Stimulated activated CD8-positive, alpha-beta memory T cell treated with anti-CD3 and anti-CD28 coated beads, Interleukin-15, amount 100 ng/mL, for 4 hours (primary cell): ENCODE results near the gene TFEC.
"Not testable (repeated sequence)": the region's sequence is repeated elsewhere in the genome, so short reads cannot be mapped to it uniquely, and the experiment has no call there.

Experiments used
- DNase-seq, 2 donors: peaks; one replicate each; pipeline ENCODE4 v3.0.0-alpha.2; 2020; ENCODE audit warnings: low read depth in 2 of 2

Gene TFEC

DNA sequence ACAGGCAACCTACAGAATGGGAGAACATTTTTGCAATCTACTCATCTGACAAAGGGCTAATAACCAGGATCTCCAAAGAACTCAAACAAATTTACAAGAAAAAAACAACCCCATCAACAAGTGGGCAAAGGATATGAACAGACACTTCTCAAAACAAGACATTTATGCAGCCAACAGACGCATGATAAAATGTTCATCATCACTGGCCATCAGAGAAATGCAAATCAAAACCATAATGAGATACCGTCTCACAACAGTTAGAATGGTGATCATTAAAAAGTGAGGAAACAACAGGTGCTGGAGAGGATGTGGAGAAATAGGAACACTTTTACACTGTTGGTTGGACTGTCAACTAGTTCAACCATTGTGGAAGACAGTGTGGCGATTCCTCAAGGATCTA is 100.8 kb downstream of the TFEC start:
- DNase-seq = not testable (repeated sequence)

DNA sequence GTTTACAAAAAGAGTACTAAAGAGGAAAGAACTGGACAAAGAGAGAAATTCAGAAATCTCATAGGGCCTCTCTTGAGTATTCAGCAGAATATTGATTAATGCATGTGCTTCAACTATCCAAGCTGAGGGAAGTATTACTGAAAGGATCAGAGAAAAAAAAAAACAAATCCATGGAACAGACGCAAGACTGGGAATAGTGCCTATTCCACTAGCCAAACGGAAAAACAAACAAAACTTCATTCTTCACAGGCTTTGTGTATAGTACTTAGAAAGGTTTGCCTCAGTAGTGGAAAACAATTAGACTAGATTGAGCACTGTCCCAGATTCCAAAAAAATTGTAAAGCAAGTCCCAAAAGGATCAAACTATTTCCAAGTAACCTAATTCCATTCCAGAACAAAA is 106.2 kb downstream of the TFEC start:
- no peak for DNase-seq

GRCh38 chr7:115920367-115920766 is 110.2 kb downstream of the TFEC start:
- no peak for DNase-seq

GRCh38 chr7:115914951-115915350 is 115.6 kb downstream of the TFEC start:
- no peak for DNase-seq

DNA sequence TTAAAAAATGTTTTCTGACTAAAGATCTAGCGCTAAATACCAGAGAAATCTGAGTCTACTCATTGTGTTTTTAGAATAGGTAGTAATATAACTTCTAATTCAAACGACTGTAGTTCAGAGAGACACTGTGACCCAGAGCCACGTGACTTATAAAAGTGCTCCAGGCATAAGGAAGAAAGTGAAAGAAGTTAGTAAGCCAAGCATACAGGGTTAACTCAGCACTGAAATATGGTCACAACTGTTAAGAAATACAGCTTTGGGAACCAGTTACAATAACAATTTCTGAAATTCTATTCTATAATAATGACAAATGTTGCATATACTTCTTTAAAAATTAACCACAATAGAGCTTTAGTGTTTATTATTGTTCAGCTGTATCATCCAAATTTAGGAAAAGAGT is 119.1 kb downstream of the TFEC start:
- DNase-seq = no peak

DNA sequence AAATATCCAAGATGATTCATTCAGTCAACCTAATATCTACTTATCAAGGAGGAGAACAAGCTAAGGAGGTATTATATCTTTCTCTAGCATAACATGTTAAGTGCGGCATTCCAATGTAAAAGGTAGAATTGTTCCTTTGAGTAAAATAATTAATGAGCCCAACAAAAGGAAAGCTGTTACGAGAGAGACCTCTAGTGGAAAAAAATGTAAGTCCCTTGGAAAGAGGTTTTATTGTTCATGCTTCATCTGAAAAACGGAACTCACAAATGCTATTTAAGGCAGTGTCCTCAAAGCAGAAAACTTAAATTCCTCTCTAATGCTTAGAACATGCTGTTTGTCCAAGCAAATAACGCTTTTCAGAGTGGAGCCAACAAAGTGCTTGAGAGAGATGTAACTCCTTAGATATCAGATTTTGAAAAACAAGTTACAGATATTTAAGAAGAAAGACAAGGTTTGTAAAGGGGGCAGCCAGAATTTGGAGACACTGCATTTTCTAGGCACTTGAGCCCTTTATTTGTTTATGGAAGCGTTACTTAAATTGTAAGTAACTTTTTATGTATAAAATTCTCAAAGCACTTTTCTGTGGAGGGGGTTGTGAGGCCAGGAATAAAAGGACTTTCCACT is 119.9 kb downstream of the TFEC start:
- no peak for DNase-seq

GRCh38 chr7:115906731-115907130 is 123.8 kb downstream of the TFEC start:
- no peak for DNase-seq

DNA sequence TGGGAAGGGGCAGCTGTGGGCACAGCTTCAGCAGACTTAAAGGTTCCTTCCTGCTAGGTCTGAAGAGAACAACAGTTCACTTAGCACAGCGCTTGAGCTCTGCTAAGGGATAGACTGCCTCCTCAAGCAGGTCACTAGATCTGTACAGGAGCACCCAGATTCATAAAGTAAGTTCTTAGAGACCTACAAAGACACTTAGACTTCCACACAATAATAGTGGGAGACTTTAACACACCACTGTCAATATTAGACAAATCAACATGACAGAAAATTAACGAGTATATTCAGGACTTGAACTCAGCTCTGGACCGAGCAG is 140.9 kb downstream of the TFEC start:
- DNase-seq = no peak

DNA sequence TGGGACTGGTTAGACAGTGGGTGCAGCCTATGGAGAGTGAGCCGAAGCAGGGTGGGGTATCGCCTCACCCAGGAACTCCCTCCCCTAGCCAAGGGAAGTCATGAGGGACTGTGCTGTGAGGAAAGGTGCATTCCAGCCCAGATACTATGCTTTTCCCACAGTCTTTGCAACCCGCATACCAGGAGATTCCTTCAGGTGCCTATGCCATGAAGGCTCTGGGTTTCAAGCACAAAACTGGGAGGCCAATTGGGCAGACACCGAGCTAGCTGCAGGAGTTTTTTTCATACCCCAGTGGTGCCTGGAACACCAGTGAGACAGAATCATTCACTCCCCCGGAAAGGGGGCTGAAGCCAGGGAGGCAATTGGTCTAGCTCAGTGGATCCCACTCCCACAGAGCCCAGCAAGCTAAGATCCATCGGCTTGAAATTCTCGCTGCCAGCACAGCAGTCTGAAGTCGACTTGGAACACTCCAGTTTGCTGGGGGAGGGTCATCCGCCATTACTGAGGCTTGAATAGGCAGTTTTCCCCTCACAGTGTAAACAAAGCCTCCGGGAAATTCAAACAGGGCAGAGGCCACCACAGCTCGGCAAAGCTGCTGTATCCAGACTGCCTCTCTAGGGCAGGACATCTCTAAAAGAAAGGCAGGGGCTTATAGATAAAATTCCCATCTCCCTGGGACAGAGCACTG is 141.4 kb downstream of the TFEC start:
- DNase-seq = no peak

GRCh38 chr7:115885550-115885949 is 145.0 kb downstream of the TFEC start:
- no peak for DNase-seq
